Measurements from ENCODE around the gene SPNS3. TPM values are rescaled to one million over a fixed set of nuclear protein-coding genes. Genes with fewer than 3 reads are reported as not detected.

The SPNS3 gene
- total and polyA plus RNA-seq, 2 experiments from 2014 or later = not detected

GRCh38 chr17:4487296-4487695 is 53.6 kb downstream of the SPNS3 start:
- no peak for DNase-seq (ENCODE audit: low read depth in 1 of 2, low spot score in 1 of 2)
- Histone ChIP-seq H3K27me3 (no peaks in the 10 kb centered on the region), H3K27ac (no peak overlapping the region), H3K36me3 (no peaks in the 10 kb centered on the region), H3K4me3 (no peak overlapping the region), H3K9me3 (ENCODE audit: low read depth) (no peaks in the 10 kb centered on the region), H3K4me1 (ENCODE audit: low read depth) (no peaks in the 10 kb centered on the region)
- no peak for TF ChIP-seq CTCF (IDR thresholded peaks at IDR 0.05; ENCODE audit: low read depth, low read length)

- Histone ChIP-seq H3K9me3 (ENCODE audit: low read depth) (no peaks in the 10 kb centered on the region), H3K27ac (no peak overlapping the region), H3K36me3 (no peaks in the 10 kb centered on the region), H3K4me3 (no peak overlapping the region), H3K4me1 (ENCODE audit: low read depth) (no peaks in the 10 kb centered on the region), H3K27me3 (no peaks in the 10 kb centered on the region)
- peak in 1 of 2 donors; percentile 40 for DNase-seq (ENCODE audit: low read depth in 1 of 2, low spot score in 1 of 2)
- TF ChIP-seq CTCF (IDR thresholded peaks at IDR 0.05; ENCODE audit: low read depth, low read length) = no peak
Observed at GRCh38 chr17:4487820-4488716, 54.3 kb downstream of the SPNS3 start.

GRCh38 chr17:4488989-4489595 is 55.4 kb downstream of the SPNS3 start:
- no peak overlapping the region for H3K4me3 ChIP-seq
- H3K9me3 ChIP-seq (ENCODE audit: low read depth) = no peaks in the 10 kb centered on the region
- no peak for TF ChIP-seq CTCF (IDR thresholded peaks at IDR 0.05; ENCODE audit: low read depth, low read length)
- H3K27ac ChIP-seq = no peak overlapping the region
- H3K36me3 ChIP-seq = no peaks in the 10 kb centered on the region
- DNase-seq (ENCODE audit: low read depth in 1 of 2, low spot score in 1 of 2) = no peak
- H3K27me3 ChIP-seq = no peaks in the 10 kb centered on the region
- no peaks in the 10 kb centered on the region for H3K4me1 ChIP-seq (ENCODE audit: low read depth)

- DNase-seq (ENCODE audit: low read depth in 1 of 2, low spot score in 1 of 2) = no peak
- H3K9me3 ChIP-seq (ENCODE audit: low read depth) = no peaks in the 10 kb centered on the region
- no peak overlapping the region for H3K4me3 ChIP-seq
- H3K36me3 ChIP-seq = no peaks in the 10 kb centered on the region
- H3K27ac ChIP-seq = no peak overlapping the region
- H3K4me1 ChIP-seq (ENCODE audit: low read depth) = no peaks in the 10 kb centered on the region
- TF ChIP-seq CTCF (IDR thresholded peaks at IDR 0.05; ENCODE audit: low read depth, low read length) = no peak
- no peaks in the 10 kb centered on the region for H3K27me3 ChIP-seq
Observed at GRCh38 chr17:4490109-4490591, 56.4 kb downstream of the SPNS3 start.

GRCh38 chr17:4490637-4491061 is 56.9 kb downstream of the SPNS3 start:
- Histone ChIP-seq H3K27me3 (no peaks in the 10 kb centered on the region), H3K36me3 (no peaks in the 10 kb centered on the region), H3K9me3 (ENCODE audit: low read depth) (no peaks in the 10 kb centered on the region), H3K4me3 (no peak overlapping the region), H3K27ac (no peak overlapping the region), H3K4me1 (ENCODE audit: low read depth) (no peaks in the 10 kb centered on the region)
- no peak for TF ChIP-seq CTCF (IDR thresholded peaks at IDR 0.05; ENCODE audit: low read depth, low read length)
- DNase-seq (ENCODE audit: low read depth in 1 of 2, low spot score in 1 of 2) = no peak

All from cardiac muscle cell (in vitro differentiated cells and primary cell).